OCI-LY7 (cell line): ENCODE measurements around the gene GNG7. TPM values are rescaled to one million over a fixed set of nuclear protein-coding genes. Genes with fewer than 3 reads are reported as not detected.

Experiments used
- BruUV-seq: library from RNA; stranded (reverse); fragments of 400-500 nt; replicated peaks from 2 replicates; lab custom pipeline; 2021; lab: Mats Ljungman, UMichigan
- CTCF ChIA-PET: fragments of 300-600 bp; sonication (Branson Sonifier 250); formaldehyde crosslinking; loops from one replicate; lab custom pipeline; 2022; ENCODE audit warnings: antibody characterized with exemption; ENCODE audit not compliant: unreplicated experiment; lab: Charles Lee
- POLR2A ChIA-PET: fragments of 300-600 bp; sonication (Branson Sonifier 250); formaldehyde crosslinking; loops from one replicate; lab custom pipeline; 2022; ENCODE audit warnings: antibody characterized with exemption; lab: Charles Lee
- DNase-seq: peaks from one replicate; pipeline ENCODE4 v3.0.0-alpha.2; 2015; ENCODE audit warnings: low spot score
- H2AFZ ChIP-seq: fragments of 200-600 bp; sonication (generic), shearing (Covaris generic); 2 replicates; pipeline ENCODE4 v1.6.1; 2014; ENCODE audit warnings: mild to moderate bottlenecking, antibody characterized with exemption, low read length, moderate library complexity
- H3K27ac ChIP-seq: fragments of 200-600 bp; sonication (generic); 2 replicates; pipeline ENCODE4 v1.5.1; 2014; ENCODE audit warnings: mixed run types, low read depth, mild to moderate bottlenecking, moderate library complexity, low read length, inconsistent platforms; ENCODE audit not compliant: poor library complexity, severe bottlenecking
- H3K36me3 ChIP-seq: fragments of 200-600 bp; sonication (generic); 2 replicates; pipeline ENCODE4 v1.6.1; 2014; ENCODE audit warnings: mild to moderate bottlenecking, antibody characterized with exemption, low read length, moderate library complexity, mixed read lengths; ENCODE audit not compliant: insufficient read depth
- H3K4me1 ChIP-seq: fragments of 200-600 bp; sonication (generic); 2 replicates; pipeline ENCODE4 v1.5.1; 2014; ENCODE audit warnings: mild to moderate bottlenecking, low read length; ENCODE audit not compliant: insufficient read depth, poor library complexity, severe bottlenecking
- H3K4me2 ChIP-seq: fragments of 200-600 bp; sonication (generic); 2 replicates; pipeline ENCODE4 v1.6.1; 2014; ENCODE audit warnings: mild to moderate bottlenecking, low read length
- H3K4me3 ChIP-seq: fragments of 200-600 bp; sonication (generic); 2 replicates; pipeline ENCODE4 v1.5.1; 2014; ENCODE audit warnings: mild to moderate bottlenecking, low read depth, low read length; ENCODE audit not compliant: poor library complexity, severe bottlenecking
- H3K79me2 ChIP-seq: fragments of 200-600 bp; sonication (generic); 2 replicates; pipeline ENCODE4 v1.6.1; 2016; ENCODE audit warnings: low read depth, mild to moderate bottlenecking, low read length, moderate library complexity, mixed read lengths; ENCODE audit not compliant: insufficient read depth
- H3K9me2 ChIP-seq: fragments of 200-600 bp; sonication (generic); 2 replicates; pipeline ENCODE4 v1.6.1; 2016; ENCODE audit warnings: mild to moderate bottlenecking, low read length, mixed read lengths; ENCODE audit not compliant: insufficient read depth
- H3K9me3 ChIP-seq: fragments of 200-600 bp; sonication (generic); 2 replicates; pipeline ENCODE4 v1.6.1; 2014; ENCODE audit warnings: mild to moderate bottlenecking, mixed run types, low read length, mixed read lengths
- H4K20me1 ChIP-seq: fragments of 200-600 bp; sonication (generic); 2 replicates; pipeline ENCODE4 v1.6.1; 2014; ENCODE audit warnings: mild to moderate bottlenecking, antibody characterized with exemption, low read length, moderate library complexity, mixed read lengths; ENCODE audit not compliant: insufficient read depth
- CTCF ChIP-seq: fragments of 200-600 bp; sonication (generic); conservative IDR thresholded peaks from 2 replicates; pipeline ENCODE4 v1.5.1; 2014; ENCODE audit warnings: mild to moderate bottlenecking, antibody characterized with exemption, low read length, moderate library complexity, mixed read lengths
- EZH2phosphoT487 ChIP-seq: fragments of 200-600 bp; sonication (generic); IDR thresholded peaks from 2 replicates; pipeline ENCODE4 v1.6.1; 2018; ENCODE audit warnings: low read depth, borderline replicate concordance, mild to moderate bottlenecking, mixed run types, antibody characterized with exemption, low read length, moderate library complexity, mixed read lengths
- intact Hi-C: fragments of 100-400 bp; cut with micrococcal nuclease; formaldehyde crosslinking; loops from one replicate; pipeline ENCODE4 v1.10.0; 2022; ENCODE audit not compliant: unreplicated experiment
- total RNA-seq, 2 experiments: library from RNA; depleted of rRNA in 1 of 2; stranded (reverse); fragments of >200 nt in 1 of 2; shearing (Covaris generic) in 1 of 2; gene quantifications; 2 replicates each; pipeline ENCODE4 v1.2.3, GENCODE V29; 2014 to 2022

GNG7 gene
- total RNA-seq, 2 experiments from 2014 or later = 13.9 to 15.3 TPM

- POLR2A ChIA-PET = no interaction called here
Measured at GRCh38 chr19:2678044-2678671, 24.3 kb downstream of the GNG7 start.

GRCh38 chr19:2676823-2677222 lies 25.7 kb downstream of the GNG7 start:
- H4K20me1 ChIP-seq = no peaks in the 10 kb centered on the region
- H2AFZ ChIP-seq = no peak overlapping the region
- H3K9me3 ChIP-seq = peaks cover 19% of the 10 kb centered on the region
- TF ChIP-seq EZH2phosphoT487 (no peak), CTCF (no peak)
- intact Hi-C loops = no loop called here
- no peak for DNase-seq
- H3K27ac ChIP-seq = no peak overlapping the region
- no peak overlapping the region for H3K4me2 ChIP-seq
- peaks cover 21% of the 10 kb centered on the region for H3K36me3 ChIP-seq
- H3K9me2 ChIP-seq = no peaks in the 10 kb centered on the region
- H3K79me2 ChIP-seq = no peaks in the 10 kb centered on the region
- no peak overlapping the region for H3K4me3 ChIP-seq
- H3K4me1 ChIP-seq = peaks cover 39% of the 10 kb centered on the region
- CTCF ChIA-PET = no interaction called here
- no TSS peak for BruUV-seq
- POLR2A ChIA-PET = interaction anchor here (0.6 kb wide), 1 partner anchor 60 kb away, joined by 3 read pairs; no protein-coding TSS in a partner anchor

More at GRCh38 chr19:2678044-2678671, 24.3 kb downstream of the GNG7 start:
- Histone ChIP-seq H3K27ac (no peak overlapping the region), H3K4me2 (no peak overlapping the region), H3K9me3 (peaks cover 20% of the 10 kb centered on the region), H3K9me2 (no peaks in the 10 kb centered on the region), H4K20me1 (no peaks in the 10 kb centered on the region), H3K36me3 (peaks cover 25% of the 10 kb centered on the region), H3K4me1 (peaks cover 37% of the 10 kb centered on the region), H3K4me3 (no peak overlapping the region), H3K79me2 (no peaks in the 10 kb centered on the region), H2AFZ (no peak overlapping the region)
- peak; percentile 58 for DNase-seq
- BruUV-seq = no TSS peak
- TF ChIP-seq EZH2phosphoT487 = no peak
- no peak for TF ChIP-seq CTCF
- intact Hi-C loops = no loop called here
- CTCF ChIA-PET = no interaction called here

- Histone ChIP-seq H3K9me2 (no peaks in the 10 kb centered on the region), H4K20me1 (no peaks in the 10 kb centered on the region), H3K4me2 (no peak overlapping the region), H3K4me1 (peaks cover 38% of the 10 kb centered on the region), H3K27ac (no peak overlapping the region), H3K79me2 (no peaks in the 10 kb centered on the region), H2AFZ (no peak overlapping the region), H3K4me3 (no peak overlapping the region), H3K9me3 (peaks cover 14% of the 10 kb centered on the region), H3K36me3 (peaks cover 15% of the 10 kb centered on the region; the same call in 1 of the 2 replicates)
- intact Hi-C loops = no loop called here
- TF ChIP-seq CTCF (no peak), EZH2phosphoT487 (no peak)
- DNase-seq = no peak
- POLR2A ChIA-PET = no interaction called here
- BruUV-seq = no TSS peak
- CTCF ChIA-PET = no interaction called here
Measured at GRCh38 chr19:2675892-2676291, 26.6 kb downstream of the GNG7 start.
